Pons (tissue), 1 donor: Measurements from ENCODE around the gene CARMIL1.

ENCODE experiments used
- DNase-seq: peaks from one replicate; pipeline ENCODE4 v3.0.0-alpha.2; 2016; ENCODE audit warnings: low spot score

CARMIL1 gene

GRCh38 chr6:25659633-25660368, 380.6 kb downstream of the CARMIL1 start:
- DNase-seq, result no peak

GRCh38 chr6:25660512-25660911, 381.3 kb downstream of the CARMIL1 start:
- DNase-seq, result no peak

- no peak for DNase-seq
These were observed 382.1 kb downstream of the CARMIL1 start for GRCh38 chr6:25661129-25661779.

- DNase-seq, result no peak
These were observed 386.3 kb downstream of the CARMIL1 start for GRCh38 chr6:25665455-25665854.

- no peak for DNase-seq
These were observed 390.2 kb downstream of the CARMIL1 start for GRCh38 chr6:25669413-25669812.
